PFSK-1 (cell line): Measurements from ENCODE around the gene SEMA3A.

Source experiments
- SIN3A ChIP-seq: IDR thresholded peaks from 2 replicates; pipeline ENCODE4 v1.6.1; 2012; ENCODE audit warnings: mild to moderate bottlenecking, low read length, moderate library complexity, borderline replicate concordance; ENCODE audit not compliant: insufficient read depth
- TF ChIP-seq, protein P1 (sequence below), 2 experiments: IDR thresholded peaks; 2 replicates each; pipeline versions ENCODE4 v1.6.1 to v1.8.0; 2011 to 2012; ENCODE audit warnings: low read depth in 2 of 2, low read length in 2 of 2, control low read depth in 1 of 2, inconsistent platforms in 1 of 2, mild to moderate bottlenecking in 1 of 2, moderate library complexity in 1 of 2; ENCODE audit not compliant: insufficient read depth in 1 of 2

- no peak for TF ChIP-seq SIN3A
- TF ChIP-seq, protein P1, sequence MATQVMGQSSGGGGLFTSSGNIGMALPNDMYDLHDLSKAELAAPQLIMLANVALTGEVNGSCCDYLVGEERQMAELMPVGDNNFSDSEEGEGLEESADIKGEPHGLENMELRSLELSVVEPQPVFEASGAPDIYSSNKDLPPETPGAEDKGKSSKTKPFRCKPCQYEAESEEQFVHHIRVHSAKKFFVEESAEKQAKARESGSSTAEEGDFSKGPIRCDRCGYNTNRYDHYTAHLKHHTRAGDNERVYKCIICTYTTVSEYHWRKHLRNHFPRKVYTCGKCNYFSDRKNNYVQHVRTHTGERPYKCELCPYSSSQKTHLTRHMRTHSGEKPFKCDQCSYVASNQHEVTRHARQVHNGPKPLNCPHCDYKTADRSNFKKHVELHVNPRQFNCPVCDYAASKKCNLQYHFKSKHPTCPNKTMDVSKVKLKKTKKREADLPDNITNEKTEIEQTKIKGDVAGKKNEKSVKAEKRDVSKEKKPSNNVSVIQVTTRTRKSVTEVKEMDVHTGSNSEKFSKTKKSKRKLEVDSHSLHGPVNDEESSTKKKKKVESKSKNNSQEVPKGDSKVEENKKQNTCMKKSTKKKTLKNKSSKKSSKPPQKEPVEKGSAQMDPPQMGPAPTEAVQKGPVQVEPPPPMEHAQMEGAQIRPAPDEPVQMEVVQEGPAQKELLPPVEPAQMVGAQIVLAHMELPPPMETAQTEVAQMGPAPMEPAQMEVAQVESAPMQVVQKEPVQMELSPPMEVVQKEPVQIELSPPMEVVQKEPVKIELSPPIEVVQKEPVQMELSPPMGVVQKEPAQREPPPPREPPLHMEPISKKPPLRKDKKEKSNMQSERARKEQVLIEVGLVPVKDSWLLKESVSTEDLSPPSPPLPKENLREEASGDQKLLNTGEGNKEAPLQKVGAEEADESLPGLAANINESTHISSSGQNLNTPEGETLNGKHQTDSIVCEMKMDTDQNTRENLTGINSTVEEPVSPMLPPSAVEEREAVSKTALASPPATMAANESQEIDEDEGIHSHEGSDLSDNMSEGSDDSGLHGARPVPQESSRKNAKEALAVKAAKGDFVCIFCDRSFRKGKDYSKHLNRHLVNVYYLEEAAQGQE (IDR thresholded peaks at IDR 0.05; ENCODE audit: insufficient read depth in 1 of 2, low read depth in 2 of 2, low read length in 2 of 2) = no peak
These were observed 262.6 kb downstream of the SEMA3A start for GRCh38 chr7:83931968-83932367.
